Adrenal gland (tissue), 5 donors: ENCODE measurements around the gene ZFP69B.

ENCODE experiments used
- POLR2A ChIP-seq, 2 donors: fragments of 450-650 bp; IDR thresholded peaks; one replicate each; pipeline ENCODE4 v1.6.1; 2017; ENCODE audit warnings: antibody characterized with exemption in 2 of 2, mild to moderate bottlenecking in 2 of 2, moderate library complexity in 1 of 2
- TF ChIP-seq, protein P1 (sequence below), 6 experiments: fragments of 450-650 bp in 4 of 6; fragments of 200-600 bp in 2 of 6; sonication (generic) in 1 of 6; IDR thresholded peaks; 1 replicate in 5 of 6; 2 replicates in 1 of 6; pipeline versions ENCODE4 v1.5.1 to v1.8.0; 2016 to 2021; ENCODE audit warnings: antibody characterized with exemption in 6 of 6, mild to moderate bottlenecking in 2 of 6, moderate library complexity in 1 of 6
- donor health status: DM: no; HTN: no; CAD: no.

GRCh38 chr1:40422630-40423263 lies 27.5 kb upstream of the ZFP69B start:
- TF ChIP-seq, protein P1, sequence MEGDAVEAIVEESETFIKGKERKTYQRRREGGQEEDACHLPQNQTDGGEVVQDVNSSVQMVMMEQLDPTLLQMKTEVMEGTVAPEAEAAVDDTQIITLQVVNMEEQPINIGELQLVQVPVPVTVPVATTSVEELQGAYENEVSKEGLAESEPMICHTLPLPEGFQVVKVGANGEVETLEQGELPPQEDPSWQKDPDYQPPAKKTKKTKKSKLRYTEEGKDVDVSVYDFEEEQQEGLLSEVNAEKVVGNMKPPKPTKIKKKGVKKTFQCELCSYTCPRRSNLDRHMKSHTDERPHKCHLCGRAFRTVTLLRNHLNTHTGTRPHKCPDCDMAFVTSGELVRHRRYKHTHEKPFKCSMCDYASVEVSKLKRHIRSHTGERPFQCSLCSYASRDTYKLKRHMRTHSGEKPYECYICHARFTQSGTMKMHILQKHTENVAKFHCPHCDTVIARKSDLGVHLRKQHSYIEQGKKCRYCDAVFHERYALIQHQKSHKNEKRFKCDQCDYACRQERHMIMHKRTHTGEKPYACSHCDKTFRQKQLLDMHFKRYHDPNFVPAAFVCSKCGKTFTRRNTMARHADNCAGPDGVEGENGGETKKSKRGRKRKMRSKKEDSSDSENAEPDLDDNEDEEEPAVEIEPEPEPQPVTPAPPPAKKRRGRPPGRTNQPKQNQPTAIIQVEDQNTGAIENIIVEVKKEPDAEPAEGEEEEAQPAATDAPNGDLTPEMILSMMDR (IDR thresholded peaks at IDR 0.05), result no peak
- no peak for TF ChIP-seq POLR2A (IDR thresholded peaks at IDR 0.05)
